ENCODE results near the gene PARVA. TPM values are rescaled to one million over a fixed set of nuclear protein-coding genes. Genes with fewer than 3 reads are reported as not detected.

PARVA gene
- total and polyA plus RNA-seq, 8 donors: 18.8 to 116 (median 43.0) TPM

DNA sequence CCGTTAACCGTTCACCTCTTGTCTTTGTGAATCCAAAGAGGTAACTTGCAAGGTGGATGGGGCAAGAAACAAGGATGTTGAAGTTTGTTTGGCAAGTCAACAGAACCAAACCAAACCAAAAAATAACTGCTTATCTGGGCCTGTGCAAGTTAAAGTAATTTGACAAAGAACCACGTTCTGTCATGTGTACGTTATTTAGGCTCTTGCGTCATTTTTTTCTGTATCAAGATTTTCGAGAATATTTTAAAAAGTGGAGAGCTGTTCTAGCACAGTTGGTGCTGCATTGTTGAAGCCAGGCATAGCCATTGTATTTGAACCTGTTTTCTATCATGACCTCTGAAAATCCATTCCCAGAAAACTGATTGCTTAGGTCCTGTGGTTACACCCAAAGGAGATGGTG lies 55.1 kb downstream of the PARVA start:
- H3K27me3 ChIP-seq: no peaks in the 10 kb centered on the region
- no peak for TF ChIP-seq EP300 (IDR thresholded peaks at IDR 0.05)
- no peak for TF ChIP-seq POLR2A (IDR thresholded peaks at IDR 0.05)
- no peak for TF ChIP-seq POLR2AphosphoS5 (IDR thresholded peaks at IDR 0.05)
- TF ChIP-seq, protein P1, sequence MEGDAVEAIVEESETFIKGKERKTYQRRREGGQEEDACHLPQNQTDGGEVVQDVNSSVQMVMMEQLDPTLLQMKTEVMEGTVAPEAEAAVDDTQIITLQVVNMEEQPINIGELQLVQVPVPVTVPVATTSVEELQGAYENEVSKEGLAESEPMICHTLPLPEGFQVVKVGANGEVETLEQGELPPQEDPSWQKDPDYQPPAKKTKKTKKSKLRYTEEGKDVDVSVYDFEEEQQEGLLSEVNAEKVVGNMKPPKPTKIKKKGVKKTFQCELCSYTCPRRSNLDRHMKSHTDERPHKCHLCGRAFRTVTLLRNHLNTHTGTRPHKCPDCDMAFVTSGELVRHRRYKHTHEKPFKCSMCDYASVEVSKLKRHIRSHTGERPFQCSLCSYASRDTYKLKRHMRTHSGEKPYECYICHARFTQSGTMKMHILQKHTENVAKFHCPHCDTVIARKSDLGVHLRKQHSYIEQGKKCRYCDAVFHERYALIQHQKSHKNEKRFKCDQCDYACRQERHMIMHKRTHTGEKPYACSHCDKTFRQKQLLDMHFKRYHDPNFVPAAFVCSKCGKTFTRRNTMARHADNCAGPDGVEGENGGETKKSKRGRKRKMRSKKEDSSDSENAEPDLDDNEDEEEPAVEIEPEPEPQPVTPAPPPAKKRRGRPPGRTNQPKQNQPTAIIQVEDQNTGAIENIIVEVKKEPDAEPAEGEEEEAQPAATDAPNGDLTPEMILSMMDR (IDR thresholded peaks at IDR 0.05): no peak
- DNase-seq: no peak
- H3K9me3 ChIP-seq: no peaks in the 10 kb centered on the region
- 73 to 86% (median 84%) methylated on average over 6 of the region's 6 CpGs for WGBS, 5 donors
- peaks cover 39 to 89% (median 68%) of the 10 kb centered on the region in 4 donors for H3K4me1 ChIP-seq
- H3K27ac ChIP-seq: peak overlapping the region in 4 of 5 donors; percentile 81 to 91 (median 84)
- no peaks in the 10 kb centered on the region for H3K36me3 ChIP-seq
- H3K4me3 ChIP-seq: no peak overlapping the region
- intact Hi-C loops (cut with DNase I; ENCODE audit: low total_unique reads): no loop called here

- intact Hi-C loops (cut with DNase I; ENCODE audit: low total_unique reads): no loop called here
- peaks cover 39 to 83% (median 66%) of the 10 kb centered on the region in 4 donors for H3K4me1 ChIP-seq
These were observed 55.8 kb downstream of the PARVA start for GRCh38 chr11:12433121-12433520.

DNA sequence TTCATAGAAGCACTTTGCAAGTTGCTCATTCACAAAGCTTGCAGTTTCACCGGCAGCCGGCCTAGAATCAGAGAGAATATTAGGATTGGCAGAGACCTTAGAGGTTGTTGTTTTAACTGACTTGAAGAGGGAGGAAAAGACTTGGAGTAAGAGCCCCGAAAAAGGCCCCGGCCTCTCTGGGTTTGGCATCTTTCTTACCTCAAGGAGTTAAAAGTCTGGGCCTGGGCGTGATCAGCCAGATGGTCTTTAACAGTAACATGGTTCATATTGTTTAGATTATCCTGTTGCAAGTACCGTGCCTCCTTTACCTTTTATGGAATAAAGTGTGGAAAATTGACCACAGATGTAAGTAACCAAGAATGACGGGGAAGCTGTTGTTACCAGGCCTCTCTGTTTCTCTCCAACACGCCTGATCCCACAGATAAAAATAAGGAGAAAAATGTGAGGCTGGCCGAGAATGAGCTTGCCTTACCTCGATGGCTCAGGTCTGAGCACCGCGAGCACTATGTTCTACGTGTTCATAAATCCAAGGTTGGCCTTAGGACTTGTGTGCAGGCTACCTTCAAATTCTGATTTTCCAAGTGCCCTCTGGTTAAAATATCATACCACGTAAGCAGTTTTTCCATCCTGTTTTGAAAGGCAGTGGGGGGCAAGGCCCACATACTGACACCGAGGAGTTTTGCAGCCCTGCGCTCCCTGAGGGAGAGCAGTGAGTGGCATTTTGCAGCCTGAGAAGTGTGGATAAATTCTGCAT lies 56.4 kb downstream of the PARVA start:
- 55 to 76% (median 69%) methylated on average over 16 of the region's 16 CpGs for WGBS, 5 donors
- peak; percentile 67 for TF ChIP-seq EP300 (IDR thresholded peaks at IDR 0.05)
- no peak for TF ChIP-seq POLR2A (IDR thresholded peaks at IDR 0.05)
- TF ChIP-seq POLR2AphosphoS5 (IDR thresholded peaks at IDR 0.05): peak in 2 of 3 donors; percentile 34 to 66
- TF ChIP-seq, protein P1 (IDR thresholded peaks at IDR 0.05): no peak
- Histone ChIP-seq H3K36me3 (no peaks in the 10 kb centered on the region), H3K27me3 (no peaks in the 10 kb centered on the region), H3K4me3 (no peak overlapping the region), H3K9me3 (no peaks in the 10 kb centered on the region), H3K27ac (peak overlapping the region; percentile 37 to 91 (median 83)), H3K4me1 (peaks cover 39 to 82% (median 64%) of the 10 kb centered on the region in 4 donors)
- intact Hi-C loops (cut with DNase I; ENCODE audit: low total_unique reads): no loop called here
- DNase-seq: peak in 1 of 2 donors; percentile 72

More at GRCh38 chr11:12433121-12433520, 55.8 kb downstream of the PARVA start:
- H3K4me3 ChIP-seq: no peak overlapping the region
- H3K27ac ChIP-seq: peak overlapping the region in 4 of 5 donors; percentile 81 to 91 (median 84)
- H3K27me3 ChIP-seq: no peaks in the 10 kb centered on the region
- no peaks in the 10 kb centered on the region for H3K36me3 ChIP-seq
- 32 to 45% (median 40%) methylated on average over 3 of the region's 3 CpGs for WGBS, 5 donors
- peak in 1 of 2 donors; percentile 19 for DNase-seq
- TF ChIP-seq POLR2A (IDR thresholded peaks at IDR 0.05) (no peak), EP300 (IDR thresholded peaks at IDR 0.05) (no peak), POLR2AphosphoS5 (IDR thresholded peaks at IDR 0.05) (no peak)
- TF ChIP-seq, protein P1 (IDR thresholded peaks at IDR 0.05): no peak
- H3K9me3 ChIP-seq: no peaks in the 10 kb centered on the region

GRCh38 chr11:12434325-12434654 lies 56.9 kb downstream of the PARVA start:
- no peaks in the 10 kb centered on the region for H3K9me3 ChIP-seq
- WGBS, 5 donors: 70 to 96% (median 86%) methylated on average over 4 of the region's 4 CpGs
- H3K4me3 ChIP-seq: no peak overlapping the region
- no peaks in the 10 kb centered on the region for H3K36me3 ChIP-seq
- H3K4me1 ChIP-seq: peaks cover 39 to 83% (median 60%) of the 10 kb centered on the region in 4 donors
- H3K27me3 ChIP-seq: no peaks in the 10 kb centered on the region
- TF ChIP-seq POLR2AphosphoS5 (IDR thresholded peaks at IDR 0.05) (no peak), EP300 (IDR thresholded peaks at IDR 0.05) (no peak), POLR2A (IDR thresholded peaks at IDR 0.05) (no peak)
- TF ChIP-seq, protein P1 (IDR thresholded peaks at IDR 0.05): no peak
- intact Hi-C loops (cut with DNase I; ENCODE audit: low total_unique reads): no loop called here
- peak overlapping the region; percentile 37 to 91 (median 83) for H3K27ac ChIP-seq
- no peak for DNase-seq

Data from stomach (tissue), 9 donors.